GM12878 (cell line): ENCODE measurements around the gene ADIPOR1. TPM values are rescaled to one million over a fixed set of nuclear protein-coding genes. Genes with fewer than 3 reads are reported as not detected.

Experiments used
- ATAC-seq: fragments of 200-7000 bp; cut with Tn5 transposase; 3 replicates; pipeline ENCODE4 v1.9.1; 2020; ENCODE audit warnings: mild to moderate bottlenecking, moderate library complexity
- BruUV-seq: library from RNA; stranded (reverse); fragments of 400-500 nt; replicated peaks from 2 replicates; lab custom pipeline; 2021; lab: Mats Ljungman, UMichigan
- CTCF ChIA-PET: fragments of 300-600 bp; sonication (Branson Sonifier 250); formaldehyde crosslinking; extraction: SDS; loops from one replicate; lab custom pipeline; 2021; ENCODE audit warnings: inconsistent platforms; lab: Yijun Ruan, JAX
- POLR2A ChIA-PET: fragments of 350-600 bp; formaldehyde crosslinking; extraction: SDS; loops from one replicate; lab custom pipeline; 2021; ENCODE audit warnings: inconsistent platforms; lab: Charles Lee
- RAD21 ChIA-PET: fragments of 300-600 bp; sonication (Branson Sonifier 250); formaldehyde crosslinking; loops from one replicate; lab custom pipeline; 2023; ENCODE audit warnings: antibody characterized with exemption; ENCODE audit not compliant: unreplicated experiment; lab: Charles Lee
- SMC1A ChIA-PET: fragments of 300-600 bp; sonication (Branson Sonifier 250); formaldehyde crosslinking; loops from one replicate; lab custom pipeline; 2023; ENCODE audit not compliant: unreplicated experiment, uncharacterized antibody; lab: Charles Lee
- DNase-seq: peaks from one replicate; pipeline ENCODE4 v3.0.0-alpha.2; 2011; ENCODE audit warnings: low read depth, low spot score
- FAIRE-seq: peaks from 3 replicates; lab custom pipeline; 2011; peaks lifted over from hg19 to GRCh38; lab: Jason Lieb, UNC
- H2AFZ ChIP-seq: 2 replicates; pipeline ENCODE4 v1.6.0; 2011; ENCODE audit warnings: low read depth, low read length, control low read depth; ENCODE audit not compliant: control insufficient read depth
- H3K27ac ChIP-seq: 2 replicates; pipeline ENCODE4 v1.5.1; 2011; ENCODE audit warnings: control low read depth; ENCODE audit not compliant: control insufficient read depth, insufficient read depth
- H3K27me3 ChIP-seq, 2 experiments: replicated peaks in 1 of 2; 2 replicates each; pipeline versions ENCODE4 v1.6.0 to v1.6.1; 2011; ENCODE audit warnings: low read length in 1 of 2; ENCODE audit not compliant: control insufficient read depth in 2 of 2, insufficient read depth in 2 of 2
- H3K36me3 ChIP-seq, 2 experiments: 2 replicates each; pipeline ENCODE4 v1.5.1; 2011; ENCODE audit warnings: low read length in 1 of 2; ENCODE audit not compliant: control insufficient read depth in 2 of 2, insufficient read depth in 2 of 2
- H3K4me1 ChIP-seq: 2 replicates; pipeline ENCODE4 v1.6.1; 2011; ENCODE audit warnings: mild to moderate bottlenecking, low read length, moderate library complexity, mixed read lengths; ENCODE audit not compliant: control insufficient read depth, insufficient read depth
- H3K4me2 ChIP-seq: 2 replicates; pipeline ENCODE4 v1.6.0; 2011; ENCODE audit warnings: control low read depth; ENCODE audit not compliant: control insufficient read depth, insufficient read depth
- H3K4me3 ChIP-seq: fragments of 200-600 bp; sonication (generic); 2 replicates; pipeline ENCODE4 v1.5.1; 2016
- H3K79me2 ChIP-seq: 2 replicates; pipeline ENCODE4 v1.6.0; 2011; ENCODE audit warnings: low read length; ENCODE audit not compliant: control insufficient read depth, insufficient read depth
- H3K9ac ChIP-seq: 2 replicates; pipeline ENCODE4 v1.8.0; 2011; ENCODE audit warnings: low read length, control low read depth, mixed read lengths; ENCODE audit not compliant: control insufficient read depth, insufficient read depth
- H3K9me3 ChIP-seq: replicated peaks from 3 replicates; pipeline ENCODE4 v1.5.1; 2011; ENCODE audit warnings: mild to moderate bottlenecking, low read length; ENCODE audit not compliant: control insufficient read depth, insufficient read depth
- H4K20me1 ChIP-seq: 2 replicates; pipeline ENCODE4 v1.6.0; 2011; ENCODE audit not compliant: control insufficient read depth, insufficient read depth
- ATF7 ChIP-seq: fragments of 450-650 bp; IDR thresholded peaks from 2 replicates; pipeline ENCODE4 v1.6.1; 2016; ENCODE audit warnings: low read depth, mild to moderate bottlenecking
- BRCA1 ChIP-seq: IDR thresholded peaks from 2 replicates; pipeline ENCODE4 v1.6.1; 2011; ENCODE audit warnings: low read depth, low read length, improper control_type of control experiment
- CEBPB ChIP-seq, 2 experiments: fragments of 150-350 bp in 1 of 2; IDR thresholded peaks; 2 replicates each; pipeline ENCODE4 v1.6.1; 2012 to 2014; ENCODE audit warnings: low read depth in 2 of 2, low read length in 2 of 2, borderline replicate concordance in 1 of 2, inconsistent platforms in 1 of 2
- EED ChIP-seq: sonication (generic); IDR thresholded peaks from 2 replicates; pipeline ENCODE4 v1.6.1; 2016; ENCODE audit warnings: antibody characterized with exemption, low read depth
- EP300 ChIP-seq, 2 experiments: fragments of 150-350 bp in 1 of 2; IDR thresholded peaks; 2 replicates each; pipeline ENCODE4 v1.6.1; 2011 to 2012; ENCODE audit warnings: low read depth in 2 of 2, low read length in 2 of 2, borderline replicate concordance in 1 of 2, improper control_type of control experiment in 1 of 2, inconsistent platforms in 1 of 2; ENCODE audit not compliant: control insufficient read depth in 1 of 2
- ESRRA ChIP-seq: IDR thresholded peaks from 2 replicates; pipeline ENCODE4 v1.6.1; 2012; ENCODE audit warnings: mild to moderate bottlenecking, low read length, improper control_type of control experiment
- HCFC1 ChIP-seq: fragments of 150-350 bp; IDR thresholded peaks from 2 replicates; pipeline ENCODE4 v1.6.1; 2014; ENCODE audit warnings: low read length
- MEF2A ChIP-seq: IDR thresholded peaks from 2 replicates; pipeline ENCODE4 v1.6.1; 2011; ENCODE audit warnings: low read depth, mild to moderate bottlenecking, low read length, moderate library complexity; ENCODE audit not compliant: insufficient read depth
- MXI1 ChIP-seq: fragments of 150-350 bp; IDR thresholded peaks from 2 replicates; pipeline ENCODE4 v1.6.1; 2011; ENCODE audit warnings: low read depth, mild to moderate bottlenecking, inconsistent platforms, low read length, improper control_type of control experiment
- MYB ChIP-seq: fragments of 150-350 bp; IDR thresholded peaks from 2 replicates; pipeline ENCODE4 v1.6.1; 2014; ENCODE audit warnings: mild to moderate bottlenecking, low read depth, low read length, borderline replicate concordance
- PBX3 ChIP-seq: IDR thresholded peaks from 2 replicates; pipeline ENCODE4 v1.6.1; 2011; ENCODE audit warnings: mild to moderate bottlenecking, low read depth, low read length, moderate library complexity; ENCODE audit not compliant: insufficient replicate concordance
- SIN3A ChIP-seq: IDR thresholded peaks from 2 replicates; pipeline ENCODE4 v1.6.1; 2012; ENCODE audit warnings: low read depth, low read length, improper control_type of control experiment
- SKIL ChIP-seq: fragments of 450-650 bp; IDR thresholded peaks from 2 replicates; pipeline ENCODE4 v1.6.1; 2017; ENCODE audit warnings: mild to moderate bottlenecking, low read depth, inconsistent platforms; ENCODE audit not compliant: poor library complexity, severe bottlenecking
- SREBF2 ChIP-seq: IDR thresholded peaks from 2 replicates; pipeline ENCODE4 v1.6.1; 2012; ENCODE audit warnings: mild to moderate bottlenecking, low read length
- ZBTB4 ChIP-seq: fragments of 450-650 bp; formaldehyde crosslinking; IDR thresholded peaks from 2 replicates; pipeline ENCODE4 v1.4.0; 2022; ENCODE audit warnings: mild to moderate bottlenecking, moderate library complexity
- WGBS: methylation state at CpG from one replicate; pipeline ENCODE4 v1.1.6; 2016; ENCODE audit warnings: low lambda C conversion rate; ENCODE audit not compliant: insufficient replicate concordance, insufficient coverage; ENCODE audit errors: missing lambda C conversion rate; 5-methylcytosine and 5-hydroxymethylcytosine counted together
- in situ Hi-C: fragments of 300-500 bp; cut with MboI; formaldehyde crosslinking; loops from 9 replicates; pipeline ENCODE4 v1.14.3; 2018; ENCODE audit warnings: mixed read lengths
- intact Hi-C: fragments of 100-400 bp; cut with micrococcal nuclease; formaldehyde crosslinking; loops from one replicate; pipeline ENCODE4 v1.14.2; 2022; ENCODE audit not compliant: unreplicated experiment
- polyA plus RNA-seq, 11 experiments: library from polyadenylated mRNA; depleted of rRNA in 4 of 11; unstranded in 6 of 11; stranded (reverse) in 5 of 11; fragments of >200 nt; fragmentation: Nextera tagmentation in 4 of 11; fragmentation: Illumina TruSeq in 1 of 11; extraction: Ambion mirVana in 4 of 11; extraction: Trizol in 1 of 11; gene quantifications; 1 replicate in 1 of 11; 2 replicates in 10 of 11; pipeline versions ENCODE4 v1.2.1 to v1.2.3, GENCODE V29; 2011 to 2016; ENCODE audit warnings: inconsistent platforms in 2 of 11, missing spikeins in 2 of 11, low read depth in 1 of 11
- total RNA-seq, 4 experiments: library from RNA; depleted of rRNA in 3 of 4; stranded (reverse); fragments of >200 nt in 3 of 4; fragmentation: Illumina TruSeq in 1 of 4; extraction: Trizol in 1 of 4; gene quantifications; 2 replicates each; pipeline versions ENCODE4 v1.2.1 to v1.2.3, GENCODE V29; 2013 to 2021

Gene ADIPOR1
- total and polyA plus RNA-seq, 10 of the 15 experiments (the other 5 are each of a cell fraction or from before 2014, with no cell fraction given): 18.4 to 122 (median 65.6) TPM

- no peak for TF ChIP-seq ZBTB4 (CRISPR knock-in tag)
- TF ChIP-seq ATF7: no peak
- no peak for TF ChIP-seq PBX3
- TF ChIP-seq SKIL: no peak
These were observed 16.7 kb upstream of the ADIPOR1 start (continued) for GRCh38 chr1:202974856-202975255.

- no peaks in the 10 kb centered on the region for H3K79me2 ChIP-seq
- ChIA-PET SMC1A (no interaction called here), POLR2A (no interaction called here), RAD21 (no interaction called here), CTCF (interaction anchor here (2.2 kb wide), 1 partner anchor 28 kb away, joined by 9 read pairs; no protein-coding TSS in a partner anchor)
- no peak overlapping the region for H2AFZ ChIP-seq
- WGBS: 46% methylated on average over 4 of the region's 4 CpGs
- no TSS peak for BruUV-seq
- H3K9me3 ChIP-seq: no peaks in the 10 kb centered on the region
- FAIRE-seq: no peak
- in situ Hi-C loops (no loop called here), intact Hi-C loops (no loop called here)
- no peak for ATAC-seq
- no peak overlapping the region for H3K4me3 ChIP-seq
- DNase-seq: no peak
- peaks cover 1 to 4% of the 10 kb centered on the region in 2 experiments; a peak in 2 of 4 replicates for H3K27me3 ChIP-seq
- H3K27ac ChIP-seq: no peak overlapping the region
- peaks cover 16% of the 10 kb centered on the region for H3K4me1 ChIP-seq
- H4K20me1 ChIP-seq: no peaks in the 10 kb centered on the region
- no peaks in the 10 kb centered on the region for H3K36me3 ChIP-seq
- no peak overlapping the region for H3K4me2 ChIP-seq
- H3K9ac ChIP-seq: no peak overlapping the region
- TF ChIP-seq SIN3A (no peak), HCFC1 (no peak), EED (no peak), MYB (no peak), CEBPB (IDR thresholded peaks at IDR 0.05; ENCODE audit: borderline replicate concordance in 1 of 2, low read depth in 2 of 2, low read length in 2 of 2) (no peak), ESRRA (no peak), EP300 (IDR thresholded peaks at IDR 0.05; ENCODE audit: borderline replicate concordance in 1 of 2, control insufficient read depth in 1 of 2, low read depth in 2 of 2, low read length in 2 of 2) (no peak), MEF2A (no peak), BRCA1 (no peak), ATF7 (no peak), SREBF2 (no peak), MXI1 (no peak)
These were observed 13.9 kb upstream of the ADIPOR1 start for GRCh38 chr1:202972046-202972445.
